HG02870 (cell line): ENCODE data around the gene TBC1D2B.
"Not testable (repeated sequence)": the region's sequence is repeated elsewhere in the genome, so short reads cannot be mapped to it uniquely, and the experiment has no call there.

ENCODE experiments used
- ATAC-seq: cut with Tn5 transposase; IDR thresholded peaks from one replicate; pipeline ENCODE4 v1.9.1; 2021; ENCODE audit warnings: mild to moderate bottlenecking, moderate library complexity; ENCODE audit not compliant: unreplicated experiment

Gene TBC1D2B

DNA sequence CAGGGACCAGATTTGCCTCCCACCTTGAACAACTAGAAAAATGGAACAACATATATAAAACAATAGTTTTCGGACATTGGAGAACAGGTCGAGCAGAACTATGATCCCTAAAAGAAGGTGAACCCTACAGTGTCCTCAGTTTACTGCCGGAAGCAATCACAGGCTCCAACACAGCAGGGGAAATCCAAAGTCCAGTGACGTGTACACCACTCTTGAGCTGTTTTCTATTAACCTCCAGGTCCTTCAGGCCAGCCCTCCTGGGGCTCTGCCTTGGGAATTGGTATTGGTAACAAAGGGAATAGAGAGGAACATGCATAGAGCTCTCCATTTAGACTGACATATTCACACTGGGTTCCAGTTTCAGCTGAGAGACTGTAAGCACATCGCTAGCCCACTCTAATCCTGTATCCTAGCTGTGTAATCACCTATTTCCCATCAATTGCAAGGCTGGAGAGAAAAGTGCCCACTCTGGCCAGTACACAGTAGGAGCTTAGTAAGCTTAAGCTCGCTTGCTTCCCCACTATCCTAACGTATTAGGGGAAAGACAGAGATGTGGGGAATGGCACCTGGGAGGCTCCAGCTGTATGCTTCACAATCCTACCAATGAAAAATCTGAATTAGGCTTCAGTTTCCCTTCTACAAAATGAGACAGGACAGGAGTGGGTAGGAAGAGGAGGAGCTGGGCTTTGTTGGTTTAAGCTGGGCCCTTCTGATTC is 118.6 kb downstream of the TBC1D2B start:
- ATAC-seq: not testable (repeated sequence)

DNA sequence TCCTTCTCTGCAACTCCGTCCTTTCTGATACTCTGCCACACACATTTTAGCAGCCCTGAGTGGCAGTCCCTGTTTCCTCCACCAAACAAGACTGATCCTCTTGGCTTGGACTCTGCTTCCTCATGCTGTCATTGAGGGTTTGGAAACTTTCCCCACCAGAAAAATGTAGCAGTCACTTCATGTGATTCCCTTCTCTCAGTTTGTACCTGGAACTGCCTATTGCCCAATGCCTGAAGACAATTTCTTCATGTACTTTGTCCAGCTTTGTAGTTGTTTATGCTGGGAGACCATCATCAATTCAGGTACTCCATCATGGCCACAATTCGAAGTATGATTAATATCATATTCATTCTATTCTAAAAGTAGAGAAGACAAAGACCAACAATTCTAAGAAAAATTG is 119.5 kb downstream of the TBC1D2B start:
- ATAC-seq: not testable (repeated sequence)

DNA sequence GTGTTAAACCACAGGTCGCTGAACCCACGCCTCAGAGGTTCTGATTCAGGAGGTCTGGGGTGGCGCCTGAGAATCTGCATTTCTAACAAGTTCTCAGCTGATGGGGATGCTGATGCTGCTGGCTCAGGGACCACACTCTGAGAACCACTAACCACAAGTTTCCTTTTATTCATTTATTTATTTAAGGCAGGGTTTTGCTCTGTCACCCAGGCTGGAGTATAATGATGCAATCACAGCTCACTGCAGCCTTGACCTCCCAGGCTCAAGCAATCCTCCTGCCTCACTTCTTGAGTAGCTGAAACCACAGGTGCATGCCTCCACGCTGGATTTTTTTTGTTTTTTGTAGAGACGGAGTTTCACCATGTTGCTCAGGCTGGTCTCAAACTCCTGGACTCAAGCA is 123.6 kb downstream of the TBC1D2B start:
- ATAC-seq: not testable (repeated sequence)

DNA sequence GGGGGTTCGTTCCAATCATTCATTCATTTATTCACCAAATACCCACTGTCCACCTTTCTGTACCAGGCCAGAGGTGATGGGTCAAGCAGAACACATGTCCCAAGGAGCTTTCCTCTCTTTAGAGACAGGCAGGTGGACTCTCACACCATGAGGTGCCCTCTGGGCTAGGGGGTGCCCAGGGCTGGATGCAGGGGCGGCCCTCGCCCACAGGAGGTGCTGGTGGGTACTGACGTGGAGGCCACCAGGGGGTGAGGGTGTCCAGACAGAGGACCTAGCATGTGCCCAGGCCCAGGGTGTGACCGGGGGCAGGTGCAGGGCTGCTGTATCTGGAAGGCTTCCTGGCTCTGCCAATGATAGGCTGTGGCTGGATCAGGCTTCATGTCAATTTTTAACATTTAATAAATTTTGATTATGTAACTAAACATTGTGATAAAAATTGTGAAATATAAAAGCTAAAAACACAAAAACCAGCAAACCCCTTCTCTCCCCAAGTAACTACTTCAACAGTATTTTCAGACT is 124.5 kb downstream of the TBC1D2B start:
- not testable (repeated sequence) for ATAC-seq

DNA sequence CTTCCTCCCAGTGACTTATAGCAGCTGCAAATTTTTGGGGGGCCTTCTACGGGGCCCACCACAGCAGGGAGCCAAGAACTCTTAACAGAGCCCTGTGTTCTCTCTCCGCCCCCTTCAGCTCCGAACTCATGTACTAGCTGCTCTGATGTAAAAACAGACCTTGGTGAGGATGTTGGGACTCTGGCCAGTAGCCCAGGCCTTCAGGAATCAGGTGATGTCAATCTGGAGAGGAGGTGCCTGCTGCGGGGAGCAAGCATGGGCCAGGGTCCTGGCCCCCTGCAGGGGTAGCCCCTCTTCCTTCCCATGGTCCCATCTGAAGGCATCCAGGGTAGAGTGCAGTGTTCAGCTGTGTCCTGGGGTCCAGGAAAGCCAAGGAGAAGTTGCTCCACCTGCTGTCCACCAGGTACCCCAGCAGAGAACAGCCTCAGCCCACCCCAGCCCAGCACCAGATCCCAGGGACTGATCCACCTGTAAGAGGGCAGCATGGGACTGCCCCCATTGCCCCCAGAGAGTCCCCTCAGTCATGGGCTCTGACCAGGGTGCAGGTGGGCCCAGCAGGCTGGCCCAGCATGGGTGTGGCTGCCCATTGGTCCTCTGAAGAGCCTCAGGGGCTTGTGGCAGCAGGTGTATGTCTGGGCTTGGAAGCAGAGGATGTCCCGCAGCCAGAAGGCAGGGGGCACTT is 126.3 kb downstream of the TBC1D2B start:
- ATAC-seq: not testable (repeated sequence)

DNA sequence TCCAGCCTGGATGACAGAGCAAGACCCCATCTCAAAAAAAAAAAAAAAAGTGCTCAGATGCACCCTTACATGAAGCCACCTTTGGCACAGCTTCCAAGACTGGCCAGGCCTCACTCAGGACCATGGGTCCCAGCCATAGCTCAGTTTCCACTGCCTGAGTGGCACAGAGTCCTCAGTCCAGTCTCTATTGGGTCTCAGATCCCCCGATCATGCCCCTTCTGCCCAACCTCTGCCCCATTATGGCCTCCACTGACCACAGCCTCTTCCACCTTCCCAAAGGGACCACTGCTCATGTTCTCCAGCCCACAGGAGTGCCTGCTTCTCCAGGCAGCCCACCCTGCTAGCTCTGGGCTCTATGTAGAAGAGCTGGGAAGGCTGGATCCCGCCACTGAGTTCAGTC is 127.0 kb downstream of the TBC1D2B start:
- ATAC-seq: not testable (repeated sequence)

DNA sequence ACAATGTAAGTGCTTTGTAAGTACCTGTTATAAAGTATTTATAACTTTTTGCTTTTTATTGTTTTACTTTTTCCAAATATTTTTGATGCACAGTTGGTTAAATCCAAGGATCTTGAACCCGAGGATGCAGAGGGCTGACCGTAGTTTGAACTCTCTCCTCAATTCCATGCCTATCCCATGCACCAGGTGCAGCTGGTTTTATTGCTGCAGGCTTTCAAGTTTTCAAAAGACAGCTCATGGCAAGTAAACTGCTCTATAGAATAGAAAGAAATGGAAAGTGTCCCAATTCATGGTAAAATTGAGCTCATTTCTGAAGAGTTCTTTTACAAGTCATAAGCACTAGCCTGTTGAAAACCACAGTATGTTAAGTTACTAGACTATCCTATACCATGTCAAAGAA is 131.9 kb downstream of the TBC1D2B start:
- ATAC-seq: no peak
